ENCODE results near the gene RPIA. TPM values are rescaled to one million over a fixed set of nuclear protein-coding genes. Genes with fewer than 3 reads are reported as not detected.
A peak's percentile ranks its signal among the peaks of the same experiment; 100 is the strongest.

Gene RPIA
- total RNA-seq, 2 experiments from 2014 or later, result 31.6 to 68.1 TPM

DNA sequence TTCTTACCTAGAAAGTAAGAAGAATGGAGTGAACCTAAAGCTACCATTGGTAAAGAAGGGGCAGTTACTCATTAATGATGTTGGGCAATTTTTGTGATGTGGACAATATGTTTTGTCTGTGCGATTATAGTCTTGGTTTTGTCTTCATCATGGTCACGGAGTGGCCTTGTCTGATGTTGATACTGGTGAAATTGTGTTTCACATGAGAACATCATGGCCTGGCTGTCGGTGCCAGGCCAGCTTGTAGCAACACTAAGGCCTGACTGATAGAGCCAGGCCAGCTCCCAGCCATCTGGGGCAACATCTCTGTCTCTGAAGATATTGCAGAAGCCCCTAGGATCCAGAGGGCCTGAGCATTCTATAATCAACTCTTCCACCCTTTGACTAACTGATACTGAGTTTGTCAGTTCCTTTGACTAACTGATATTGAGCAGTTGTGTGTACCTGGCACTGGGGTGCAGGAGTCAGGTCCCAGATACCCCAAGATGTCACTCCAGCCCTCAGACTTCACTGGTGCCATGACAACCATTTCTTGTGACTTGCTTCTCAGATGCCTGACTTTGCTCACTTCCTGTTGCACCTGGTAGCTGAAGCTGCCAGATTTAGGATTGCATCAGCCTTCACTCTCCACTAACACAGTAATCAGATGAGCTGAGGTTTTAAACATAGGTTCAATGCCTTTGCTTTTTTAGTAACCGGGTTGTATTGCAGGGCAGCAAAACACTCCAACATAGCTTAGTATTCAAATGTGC, 62.5 kb downstream of the RPIA start:
- Histone ChIP-seq H2AFZ (ENCODE audit: low read length) (no peak overlapping the region), H3K36me3 (ENCODE audit: insufficient read depth, low read length) (peaks cover 76% of the 10 kb centered on the region), H3K79me2 (ENCODE audit: insufficient read depth, low read depth, low read length) (peaks cover 33% of the 10 kb centered on the region; the same call in 1 of the 2 replicates), H3K4me3 (ENCODE audit: low read depth, low read length, poor library complexity, severe bottlenecking) (peak overlapping the region; percentile 37), H3K9me3 (ENCODE audit: low read length) (peaks cover 17% of the 10 kb centered on the region; the same call in 1 of the 2 replicates), H3K4me2 (ENCODE audit: low read length) (peak overlapping the region; percentile 71), H4K20me1 (ENCODE audit: insufficient read depth, low read length) (no peaks in the 10 kb centered on the region), H3K4me1 (ENCODE audit: insufficient read depth, low read length, poor library complexity, severe bottlenecking) (peaks cover 81% of the 10 kb centered on the region), H3K9me2 (ENCODE audit: insufficient read depth, low read length) (no peaks in the 10 kb centered on the region), H3K27ac (ENCODE audit: low read depth, low read length, poor library complexity, severe bottlenecking) (peak overlapping the region; percentile 96)
- POLR2A ChIA-PET, result interaction anchor here (0.6 to 12.3 kb wide), 16 partner anchors 8 to 154 kb away, joined by 3 to 517 read pairs (median 3); no protein-coding TSS in a partner anchor
- CTCF ChIA-PET (ENCODE audit: unreplicated experiment), result interaction anchor here (0.6 to 2.0 kb wide), 3 partner anchors 84 to 131 kb away, joined by 3 to 5 read pairs (median 3); no protein-coding TSS in a partner anchor
- TF ChIP-seq EZH2phosphoT487 (IDR thresholded peaks at IDR 0.05; ENCODE audit: borderline replicate concordance, low read depth, low read length), result no peak
- intact Hi-C loops (cut with micrococcal nuclease; ENCODE audit: unreplicated experiment), result loop anchor here (1.0 to 5.0 kb wide), 4 partner anchors 12 to 398 kb away; no protein-coding TSS in a partner anchor
- DNase-seq (ENCODE audit: low spot score), result peak; percentile 98
- BruUV-seq (replicated peaks), result TSS peak; percentile 93

DNA sequence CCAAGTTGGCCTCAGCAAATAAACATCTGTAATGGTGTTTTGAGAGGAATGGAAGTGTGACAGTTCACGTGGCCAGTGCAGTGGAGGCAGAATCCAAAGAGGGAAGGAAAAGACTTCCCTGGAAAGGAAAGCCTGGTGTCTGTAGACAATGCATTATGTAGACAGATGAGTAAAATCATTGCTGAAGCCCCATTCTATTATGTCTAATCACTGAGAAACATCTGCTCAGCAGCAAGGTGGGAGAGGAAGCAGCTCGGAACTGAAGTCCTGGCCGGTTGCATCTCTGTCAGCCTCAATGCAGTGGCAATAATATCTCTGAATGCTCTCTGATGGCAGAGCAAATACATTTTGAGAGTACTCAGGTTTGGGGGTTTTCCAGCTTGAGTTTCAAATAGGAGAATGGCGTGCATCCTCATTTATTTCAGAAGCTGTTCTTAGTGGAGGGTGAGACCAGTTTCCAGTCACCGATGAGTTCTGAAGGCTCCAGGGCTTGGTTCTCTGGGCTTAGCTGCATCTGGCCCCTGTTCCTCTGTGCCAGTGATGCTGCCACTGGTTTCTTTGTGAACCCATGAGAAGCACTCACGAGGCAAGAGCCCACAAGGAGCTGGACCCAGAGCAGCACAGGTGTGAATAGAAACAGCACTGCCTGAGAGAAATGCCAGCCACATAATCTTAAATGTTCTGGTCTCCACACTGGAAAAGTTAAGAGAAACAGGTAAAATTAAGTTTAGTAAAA, 63.3 kb downstream of the RPIA start:
- ChIA-PET CTCF (ENCODE audit: unreplicated experiment) (interaction anchor here (0.6 to 2.0 kb wide), 3 partner anchors 83 to 130 kb away, joined by 3 to 5 read pairs (median 3); no protein-coding TSS in a partner anchor), POLR2A (interaction anchor here (0.6 to 12.3 kb wide), 18 partner anchors 9 to 155 kb away, joined by 3 to 517 read pairs (median 3); no protein-coding TSS in a partner anchor)
- peaks cover 74% of the 10 kb centered on the region for H3K4me1 ChIP-seq (ENCODE audit: insufficient read depth, low read length, poor library complexity, severe bottlenecking)
- peak; percentile 70 for DNase-seq (ENCODE audit: low spot score)
- H3K27ac ChIP-seq (ENCODE audit: low read depth, low read length, poor library complexity, severe bottlenecking), result peak overlapping the region; percentile 96
- no peak overlapping the region for H2AFZ ChIP-seq (ENCODE audit: low read length)
- H3K4me3 ChIP-seq (ENCODE audit: low read depth, low read length, poor library complexity, severe bottlenecking), result peak overlapping the region; percentile 45
- intact Hi-C loops (cut with micrococcal nuclease; ENCODE audit: unreplicated experiment), result loop anchor here (1.0 to 5.0 kb wide), 4 partner anchors 12 to 398 kb away; no protein-coding TSS in a partner anchor
- H4K20me1 ChIP-seq (ENCODE audit: insufficient read depth, low read length), result no peaks in the 10 kb centered on the region
- H3K79me2 ChIP-seq (ENCODE audit: insufficient read depth, low read depth, low read length), result peaks cover 26% of the 10 kb centered on the region; the same call in 1 of the 2 replicates
- H3K9me3 ChIP-seq (ENCODE audit: low read length), result peaks cover 19% of the 10 kb centered on the region; the same call in 1 of the 2 replicates
- BruUV-seq (replicated peaks), result TSS peak; percentile 78
- TF ChIP-seq, protein P1, sequence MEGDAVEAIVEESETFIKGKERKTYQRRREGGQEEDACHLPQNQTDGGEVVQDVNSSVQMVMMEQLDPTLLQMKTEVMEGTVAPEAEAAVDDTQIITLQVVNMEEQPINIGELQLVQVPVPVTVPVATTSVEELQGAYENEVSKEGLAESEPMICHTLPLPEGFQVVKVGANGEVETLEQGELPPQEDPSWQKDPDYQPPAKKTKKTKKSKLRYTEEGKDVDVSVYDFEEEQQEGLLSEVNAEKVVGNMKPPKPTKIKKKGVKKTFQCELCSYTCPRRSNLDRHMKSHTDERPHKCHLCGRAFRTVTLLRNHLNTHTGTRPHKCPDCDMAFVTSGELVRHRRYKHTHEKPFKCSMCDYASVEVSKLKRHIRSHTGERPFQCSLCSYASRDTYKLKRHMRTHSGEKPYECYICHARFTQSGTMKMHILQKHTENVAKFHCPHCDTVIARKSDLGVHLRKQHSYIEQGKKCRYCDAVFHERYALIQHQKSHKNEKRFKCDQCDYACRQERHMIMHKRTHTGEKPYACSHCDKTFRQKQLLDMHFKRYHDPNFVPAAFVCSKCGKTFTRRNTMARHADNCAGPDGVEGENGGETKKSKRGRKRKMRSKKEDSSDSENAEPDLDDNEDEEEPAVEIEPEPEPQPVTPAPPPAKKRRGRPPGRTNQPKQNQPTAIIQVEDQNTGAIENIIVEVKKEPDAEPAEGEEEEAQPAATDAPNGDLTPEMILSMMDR (conservative IDR thresholded peaks at IDR 0.05; ENCODE audit: low read length), result no peak
- TF ChIP-seq EZH2phosphoT487 (IDR thresholded peaks at IDR 0.05; ENCODE audit: borderline replicate concordance, low read depth, low read length), result no peak
- peak overlapping the region; percentile 71 for H3K4me2 ChIP-seq (ENCODE audit: low read length)
- no peaks in the 10 kb centered on the region for H3K9me2 ChIP-seq (ENCODE audit: insufficient read depth, low read length)
- H3K36me3 ChIP-seq (ENCODE audit: insufficient read depth, low read length), result peaks cover 76% of the 10 kb centered on the region

GRCh38 chr2:88755836-88756235, 64.4 kb downstream of the RPIA start:
- no peak for DNase-seq (ENCODE audit: low spot score)
- Histone ChIP-seq H3K9me2 (ENCODE audit: insufficient read depth, low read length) (no peaks in the 10 kb centered on the region), H3K79me2 (ENCODE audit: insufficient read depth, low read depth, low read length) (peaks cover 15% of the 10 kb centered on the region; the same call in 1 of the 2 replicates), H4K20me1 (ENCODE audit: insufficient read depth, low read length) (no peaks in the 10 kb centered on the region), H3K4me1 (ENCODE audit: insufficient read depth, low read length, poor library complexity, severe bottlenecking) (peaks cover 63% of the 10 kb centered on the region), H3K27ac (ENCODE audit: low read depth, low read length, poor library complexity, severe bottlenecking) (peak overlapping the region; percentile 96), H2AFZ (ENCODE audit: low read length) (no peak overlapping the region), H3K4me2 (ENCODE audit: low read length) (peak overlapping the region; percentile 71), H3K9me3 (ENCODE audit: low read length) (peaks cover 24% of the 10 kb centered on the region; the same call in 1 of the 2 replicates), H3K36me3 (ENCODE audit: insufficient read depth, low read length) (peaks cover 75% of the 10 kb centered on the region), H3K4me3 (ENCODE audit: low read depth, low read length, poor library complexity, severe bottlenecking) (no peak overlapping the region)
- BruUV-seq (replicated peaks), result no TSS peak
- intact Hi-C loops (cut with micrococcal nuclease; ENCODE audit: unreplicated experiment), result no loop called here
- ChIA-PET POLR2A (interaction anchor here (1.0 to 12.3 kb wide), 5 partner anchors 10 to 148 kb away, joined by 3 to 517 read pairs (median 93); no protein-coding TSS in a partner anchor), CTCF (ENCODE audit: unreplicated experiment) (interaction anchor here (2.0 kb wide), 1 partner anchor 82 kb away, joined by 5 read pairs; no protein-coding TSS in a partner anchor)
- no peak for TF ChIP-seq EZH2phosphoT487 (IDR thresholded peaks at IDR 0.05; ENCODE audit: borderline replicate concordance, low read depth, low read length)
- TF ChIP-seq, protein P1 (conservative IDR thresholded peaks at IDR 0.05; ENCODE audit: low read length), result peak; percentile 22; the same call in 1 of the 2 replicates
